GM23248 (cell line): ENCODE results near the gene AKAP7.

Experiments
- EZH2 ChIP-seq: fragments of 200-600 bp; sonication (generic); IDR thresholded peaks from 2 replicates; pipeline ENCODE4 v1.6.1; 2018; ENCODE audit warnings: antibody characterized with exemption, mild to moderate bottlenecking; ENCODE audit not compliant: insufficient read depth, poor library complexity, severe bottlenecking
- EZH2phosphoT487 ChIP-seq: fragments of 200-600 bp; sonication (generic); IDR thresholded peaks from 2 replicates; pipeline ENCODE4 v1.6.1; 2018; ENCODE audit warnings: antibody characterized with exemption, moderate library complexity, mild to moderate bottlenecking, low read depth; ENCODE audit not compliant: insufficient read depth

GRCh38 chr6:131290955-131291354, 155.7 kb downstream of the AKAP7 start:
- no peak for TF ChIP-seq EZH2phosphoT487
- no peak for TF ChIP-seq EZH2
